ENCODE measurements around the gene ADCY9.

ADCY9 gene

DNA sequence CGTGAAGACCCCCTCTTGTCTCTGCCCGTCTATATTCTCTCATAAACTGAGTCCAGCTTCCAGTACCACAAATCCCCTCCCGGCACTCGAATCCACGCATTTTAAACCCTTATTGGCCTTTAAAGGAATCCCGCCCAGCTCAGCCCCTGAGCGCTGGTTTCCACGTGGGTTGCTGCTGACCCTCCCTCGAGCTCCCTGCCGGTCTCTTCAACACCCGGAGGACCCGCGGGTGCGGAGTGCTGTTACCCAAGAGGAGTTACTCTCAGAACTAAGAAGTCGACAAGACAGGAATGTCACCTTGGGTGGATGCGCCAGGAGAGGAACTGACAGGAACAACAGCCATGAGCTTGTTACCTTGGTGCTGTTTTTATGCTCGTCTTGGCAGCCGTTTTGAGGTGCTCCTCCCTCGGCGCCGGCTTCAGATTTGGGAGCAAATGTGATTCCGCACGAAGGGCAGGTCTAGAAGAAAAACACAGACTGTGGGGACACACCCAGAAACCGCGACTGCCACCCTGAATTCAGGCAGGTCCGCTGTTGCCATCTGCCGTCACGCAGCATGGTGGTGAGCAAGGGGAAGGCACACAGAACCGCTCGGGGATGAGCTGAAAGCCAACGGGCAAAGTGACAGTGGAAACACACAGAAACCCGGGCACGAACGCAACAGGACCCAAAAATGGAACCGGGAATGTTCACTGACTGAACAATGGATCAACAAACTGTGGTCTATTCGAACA lies 123.0 kb downstream of the ADCY9 start:
- no peak overlapping the region for H3K27ac ChIP-seq
- no peaks in the 10 kb centered on the region for H4K20me1 ChIP-seq (ENCODE audit: insufficient read depth)
- H3K4me3 ChIP-seq (IDR thresholded peaks at IDR 0.05; ENCODE audit: insufficient read depth, low read depth, low read length), result no peak overlapping the region
- no peaks in the 10 kb centered on the region for H3K79me2 ChIP-seq (ENCODE audit: insufficient read depth, low read depth)
- no peaks in the 10 kb centered on the region for H3K27me3 ChIP-seq (ENCODE audit: insufficient read depth, low read depth)
- no peaks in the 10 kb centered on the region for H3K4me1 ChIP-seq (ENCODE audit: low read depth, poor library complexity, severe bottlenecking)
- H3K36me3 ChIP-seq (ENCODE audit: insufficient read depth), result no peaks in the 10 kb centered on the region
- no peak overlapping the region for H3K9ac ChIP-seq
- no peak overlapping the region for H3K4me2 ChIP-seq
- H2AFZ ChIP-seq (ENCODE audit: low read depth), result no peak overlapping the region
- TF ChIP-seq, protein P1, sequence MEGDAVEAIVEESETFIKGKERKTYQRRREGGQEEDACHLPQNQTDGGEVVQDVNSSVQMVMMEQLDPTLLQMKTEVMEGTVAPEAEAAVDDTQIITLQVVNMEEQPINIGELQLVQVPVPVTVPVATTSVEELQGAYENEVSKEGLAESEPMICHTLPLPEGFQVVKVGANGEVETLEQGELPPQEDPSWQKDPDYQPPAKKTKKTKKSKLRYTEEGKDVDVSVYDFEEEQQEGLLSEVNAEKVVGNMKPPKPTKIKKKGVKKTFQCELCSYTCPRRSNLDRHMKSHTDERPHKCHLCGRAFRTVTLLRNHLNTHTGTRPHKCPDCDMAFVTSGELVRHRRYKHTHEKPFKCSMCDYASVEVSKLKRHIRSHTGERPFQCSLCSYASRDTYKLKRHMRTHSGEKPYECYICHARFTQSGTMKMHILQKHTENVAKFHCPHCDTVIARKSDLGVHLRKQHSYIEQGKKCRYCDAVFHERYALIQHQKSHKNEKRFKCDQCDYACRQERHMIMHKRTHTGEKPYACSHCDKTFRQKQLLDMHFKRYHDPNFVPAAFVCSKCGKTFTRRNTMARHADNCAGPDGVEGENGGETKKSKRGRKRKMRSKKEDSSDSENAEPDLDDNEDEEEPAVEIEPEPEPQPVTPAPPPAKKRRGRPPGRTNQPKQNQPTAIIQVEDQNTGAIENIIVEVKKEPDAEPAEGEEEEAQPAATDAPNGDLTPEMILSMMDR (conservative IDR thresholded peaks at IDR 0.05; ENCODE audit: low read depth, low read length), result no peak

DNA sequence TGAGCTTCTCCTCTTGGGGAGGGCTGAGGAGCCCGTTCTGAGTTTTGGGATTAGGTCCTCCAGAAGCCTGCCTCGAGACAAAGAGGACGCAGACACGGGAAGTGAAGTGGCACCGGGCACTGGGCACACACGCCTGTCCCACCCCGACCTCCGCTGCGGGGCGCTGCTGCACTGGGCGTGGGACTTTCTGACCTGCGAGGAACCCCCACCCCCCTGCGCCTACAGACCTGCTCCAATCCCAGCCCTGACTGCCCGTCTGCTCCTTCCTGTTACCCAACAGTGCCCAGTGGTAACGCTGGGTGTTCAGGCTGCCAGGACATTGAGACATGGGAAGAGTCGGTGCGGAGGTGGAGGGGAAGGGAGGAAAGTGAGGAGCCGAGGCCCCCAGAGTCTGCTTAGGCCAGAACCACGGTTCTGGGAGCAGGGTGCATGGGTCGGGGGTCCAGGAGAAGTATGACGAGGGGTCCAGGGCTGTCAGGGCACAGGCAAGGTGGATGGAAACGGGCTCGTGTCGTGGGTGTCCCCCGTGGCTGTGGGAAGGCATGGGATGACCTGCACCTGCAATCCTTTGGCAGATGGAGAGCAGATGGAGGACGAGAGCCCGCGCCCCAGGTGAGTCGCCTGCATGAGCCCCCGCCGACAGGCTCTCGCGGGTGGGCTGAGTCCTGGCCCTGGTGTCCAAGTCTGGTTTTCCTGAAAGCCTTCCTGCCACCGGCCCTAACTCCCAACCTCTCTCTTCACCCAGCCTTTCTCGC lies 123.8 kb downstream of the ADCY9 start:
- no peak overlapping the region for H3K4me3 ChIP-seq (IDR thresholded peaks at IDR 0.05; ENCODE audit: insufficient read depth, low read depth, low read length)
- no peaks in the 10 kb centered on the region for H4K20me1 ChIP-seq (ENCODE audit: insufficient read depth)
- no peak overlapping the region for H3K27ac ChIP-seq
- no peaks in the 10 kb centered on the region for H3K79me2 ChIP-seq (ENCODE audit: insufficient read depth, low read depth)
- H3K9ac ChIP-seq, result no peak overlapping the region
- no peaks in the 10 kb centered on the region for H3K27me3 ChIP-seq (ENCODE audit: insufficient read depth, low read depth)
- no peak overlapping the region for H3K4me2 ChIP-seq
- H2AFZ ChIP-seq (ENCODE audit: low read depth), result no peak overlapping the region
- TF ChIP-seq, protein P1 (conservative IDR thresholded peaks at IDR 0.05; ENCODE audit: low read depth, low read length), result no peak
- H3K4me1 ChIP-seq (ENCODE audit: low read depth, poor library complexity, severe bottlenecking), result no peaks in the 10 kb centered on the region
- H3K36me3 ChIP-seq (ENCODE audit: insufficient read depth), result no peaks in the 10 kb centered on the region

DNA sequence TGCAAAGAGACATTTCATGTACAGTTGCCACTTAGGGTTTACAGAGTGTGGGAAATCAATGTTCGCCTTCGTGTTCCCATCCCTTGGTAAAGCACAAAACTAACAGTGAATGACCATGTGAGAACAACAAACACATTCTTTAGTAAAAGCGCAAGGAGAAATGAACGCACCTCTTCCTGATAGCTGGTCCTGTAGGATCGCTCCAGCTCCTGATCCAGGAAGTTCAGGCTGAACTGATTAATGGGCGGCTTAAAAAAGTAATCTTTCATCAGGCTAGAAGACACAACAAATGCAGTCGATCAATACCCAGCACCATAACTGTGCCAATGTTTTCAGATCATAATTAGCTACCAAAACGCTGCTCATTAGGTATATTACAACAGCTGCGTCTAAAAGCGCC lies 127.4 kb downstream of the ADCY9 start:
- H3K4me2 ChIP-seq, result no peak overlapping the region
- no peaks in the 10 kb centered on the region for H4K20me1 ChIP-seq (ENCODE audit: insufficient read depth)
- H3K27ac ChIP-seq, result no peak overlapping the region
- no peaks in the 10 kb centered on the region for H3K79me2 ChIP-seq (ENCODE audit: insufficient read depth, low read depth)
- no peaks in the 10 kb centered on the region for H3K4me1 ChIP-seq (ENCODE audit: low read depth, poor library complexity, severe bottlenecking)
- H3K27me3 ChIP-seq (ENCODE audit: insufficient read depth, low read depth), result no peaks in the 10 kb centered on the region
- H3K36me3 ChIP-seq (ENCODE audit: insufficient read depth), result no peaks in the 10 kb centered on the region
- no peak overlapping the region for H3K9ac ChIP-seq
- H2AFZ ChIP-seq (ENCODE audit: low read depth), result no peak overlapping the region
- TF ChIP-seq, protein P1 (conservative IDR thresholded peaks at IDR 0.05; ENCODE audit: low read depth, low read length), result no peak
- no peak overlapping the region for H3K4me3 ChIP-seq (IDR thresholded peaks at IDR 0.05; ENCODE audit: insufficient read depth, low read depth, low read length)

DNA sequence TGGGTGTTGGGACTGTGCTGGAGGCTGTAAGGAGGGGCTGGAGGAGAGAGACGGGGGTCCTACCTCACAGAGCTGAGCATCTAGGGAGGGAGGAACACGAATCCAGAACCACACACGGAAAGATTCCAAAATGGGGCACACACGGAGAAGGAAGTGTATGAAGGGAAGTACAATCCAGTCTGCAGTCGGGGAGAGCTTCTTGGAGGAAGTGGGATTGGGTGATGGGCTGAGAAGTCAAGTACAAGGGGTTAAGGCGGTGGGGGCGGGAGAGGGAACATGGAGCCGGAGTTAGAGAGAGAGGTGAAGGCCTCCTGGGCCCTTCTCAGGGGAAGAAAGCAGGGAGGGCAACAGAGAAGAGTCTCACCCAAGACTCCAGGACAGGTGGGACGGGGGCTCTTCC lies 128.2 kb downstream of the ADCY9 start:
- Histone ChIP-seq H3K4me3 (IDR thresholded peaks at IDR 0.05; ENCODE audit: insufficient read depth, low read depth, low read length) (no peak overlapping the region), H2AFZ (ENCODE audit: low read depth) (no peak overlapping the region), H3K36me3 (ENCODE audit: insufficient read depth) (no peaks in the 10 kb centered on the region), H3K4me2 (no peak overlapping the region), H3K79me2 (ENCODE audit: insufficient read depth, low read depth) (no peaks in the 10 kb centered on the region), H3K27ac (no peak overlapping the region), H3K27me3 (ENCODE audit: insufficient read depth, low read depth) (no peaks in the 10 kb centered on the region), H3K9ac (no peak overlapping the region), H4K20me1 (ENCODE audit: insufficient read depth) (no peaks in the 10 kb centered on the region), H3K4me1 (ENCODE audit: low read depth, poor library complexity, severe bottlenecking) (no peaks in the 10 kb centered on the region)
- TF ChIP-seq, protein P1 (conservative IDR thresholded peaks at IDR 0.05; ENCODE audit: low read depth, low read length), result no peak
